GM12878 (cell line): ENCODE results near the gene DDRGK1.

Experiments used
- ATF3 ChIP-seq: IDR thresholded peaks from 2 replicates; pipeline ENCODE4 v1.6.1; 2011; ENCODE audit warnings: low read depth, mild to moderate bottlenecking, low read length, moderate library complexity, borderline replicate concordance; ENCODE audit errors: extremely low read depth
- ELK1 ChIP-seq: IDR thresholded peaks from 2 replicates; pipeline ENCODE4 v1.6.1; 2012; ENCODE audit warnings: low read depth, low read length, improper control_type of control experiment
- HDAC6 ChIP-seq: fragments of 200-600 bp; sonication (generic); IDR thresholded peaks from one replicate; pipeline ENCODE4 v1.8.0; 2017; ENCODE audit warnings: antibody characterized with exemption; ENCODE audit not compliant: unreplicated experiment
- JUND ChIP-seq: IDR thresholded peaks from 2 replicates; pipeline ENCODE4 v1.6.1; 2012; ENCODE audit warnings: low read depth, mild to moderate bottlenecking, low read length, improper control_type of control experiment, moderate library complexity
- POLR2A ChIP-seq: IDR thresholded peaks from 2 replicates; pipeline ENCODE4 v1.6.1; 2011; ENCODE audit warnings: low read depth, mild to moderate bottlenecking, low read length
- POLR2AphosphoS5 ChIP-seq: IDR thresholded peaks from 2 replicates; pipeline ENCODE4 v1.6.1; 2011; ENCODE audit warnings: mild to moderate bottlenecking, low read length, inconsistent platforms
- STAT1 ChIP-seq: fragments of 450-650 bp; conservative IDR thresholded peaks from 2 replicates; pipeline ENCODE4 v1.6.1; 2014; ENCODE audit warnings: antibody characterized with exemption, mild to moderate bottlenecking
- STAT3 ChIP-seq: IDR thresholded peaks from 2 replicates; pipeline ENCODE4 v1.6.1; 2011; ENCODE audit warnings: low read depth, low read length, improper control_type of control experiment
- TAF1 ChIP-seq: IDR thresholded peaks from 2 replicates; pipeline ENCODE4 v1.6.1; 2011; ENCODE audit warnings: mild to moderate bottlenecking, low read depth, low read length, borderline replicate concordance
- TCF7 ChIP-seq: IDR thresholded peaks from 2 replicates; pipeline ENCODE4 v1.6.1; 2014; ENCODE audit warnings: antibody characterized with exemption, borderline replicate concordance
- TF ChIP-seq, protein P1 (sequence below), 3 experiments: IDR thresholded peaks in 2 of 3; conservative IDR thresholded peaks in 1 of 3; 2 replicates each; pipeline ENCODE4 v1.5.1; 2011; ENCODE audit warnings: low read depth in 3 of 3, low read length in 3 of 3, mild to moderate bottlenecking in 3 of 3, control low read depth in 2 of 3, moderate library complexity in 2 of 3, inconsistent platforms in 1 of 3, mixed read lengths in 1 of 3; ENCODE audit not compliant: control insufficient read depth in 2 of 3, insufficient read depth in 1 of 3; ENCODE audit errors: extremely low read depth in 1 of 3

DNA sequence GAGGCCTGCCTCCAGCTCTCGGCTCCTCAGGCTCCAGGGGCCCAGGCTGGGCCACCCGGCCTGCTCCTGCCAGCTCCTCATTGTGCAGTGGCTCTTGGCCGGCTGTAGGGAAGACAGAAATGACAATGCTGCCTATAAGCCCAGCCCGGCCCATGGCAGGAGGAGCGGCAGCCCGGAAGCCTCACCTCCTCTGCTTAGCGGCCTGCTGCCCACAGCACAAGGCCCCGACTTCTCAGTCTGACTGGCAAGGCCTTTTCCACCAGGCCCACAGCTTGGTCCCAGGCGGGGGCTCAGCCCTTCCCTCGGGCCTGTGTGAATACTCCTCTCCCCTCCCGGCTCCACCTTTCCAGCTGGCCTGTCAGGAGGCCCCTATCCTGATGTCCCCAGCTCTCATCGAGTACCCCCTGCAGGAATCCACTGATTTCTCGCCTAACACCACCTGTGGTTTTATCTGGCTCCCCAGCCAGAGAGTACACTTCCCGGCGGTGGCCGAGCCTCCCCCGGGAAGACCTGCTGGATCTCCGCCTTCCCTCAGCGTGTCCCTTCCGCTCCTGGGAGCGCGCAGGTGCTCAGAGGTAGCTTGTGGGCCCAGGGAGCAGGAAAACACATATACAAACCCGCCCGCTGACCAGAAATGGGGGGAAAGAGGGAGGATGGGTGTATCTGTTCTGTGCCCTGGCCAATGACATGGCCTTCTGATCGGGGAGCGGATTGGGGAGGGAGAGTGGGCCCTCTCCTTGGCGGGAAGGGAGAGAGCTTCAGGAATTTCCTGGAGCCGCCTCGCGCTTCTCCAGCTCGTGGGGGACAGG lies 963 bp downstream of the DDRGK1 start:
- TF ChIP-seq POLR2AphosphoS5 (no peak), TCF7 (no peak), ATF3 (no peak), JUND (no peak), POLR2A (0 out of 2 replicates have a peak, but pooled peaks have one; percentile 54), HDAC6 (no peak), TAF1 (no peak), STAT3 (no peak), STAT1 (no peak), ELK1 (no peak)
- TF ChIP-seq, protein P1, sequence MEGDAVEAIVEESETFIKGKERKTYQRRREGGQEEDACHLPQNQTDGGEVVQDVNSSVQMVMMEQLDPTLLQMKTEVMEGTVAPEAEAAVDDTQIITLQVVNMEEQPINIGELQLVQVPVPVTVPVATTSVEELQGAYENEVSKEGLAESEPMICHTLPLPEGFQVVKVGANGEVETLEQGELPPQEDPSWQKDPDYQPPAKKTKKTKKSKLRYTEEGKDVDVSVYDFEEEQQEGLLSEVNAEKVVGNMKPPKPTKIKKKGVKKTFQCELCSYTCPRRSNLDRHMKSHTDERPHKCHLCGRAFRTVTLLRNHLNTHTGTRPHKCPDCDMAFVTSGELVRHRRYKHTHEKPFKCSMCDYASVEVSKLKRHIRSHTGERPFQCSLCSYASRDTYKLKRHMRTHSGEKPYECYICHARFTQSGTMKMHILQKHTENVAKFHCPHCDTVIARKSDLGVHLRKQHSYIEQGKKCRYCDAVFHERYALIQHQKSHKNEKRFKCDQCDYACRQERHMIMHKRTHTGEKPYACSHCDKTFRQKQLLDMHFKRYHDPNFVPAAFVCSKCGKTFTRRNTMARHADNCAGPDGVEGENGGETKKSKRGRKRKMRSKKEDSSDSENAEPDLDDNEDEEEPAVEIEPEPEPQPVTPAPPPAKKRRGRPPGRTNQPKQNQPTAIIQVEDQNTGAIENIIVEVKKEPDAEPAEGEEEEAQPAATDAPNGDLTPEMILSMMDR (IDR thresholded peaks at IDR 0.05 in 2 of 3, conservative IDR thresholded peaks at IDR 0.05 in 1 of 3; ENCODE audit: control insufficient read depth in 2 of 3, extremely low read depth in 1 of 3, insufficient read depth in 1 of 3, low read depth in 3 of 3, low read length in 3 of 3): no peak
